Measurements from ENCODE around the gene PCP2.

Gene PCP2

GRCh38 chr19:7643031-7643415, 9.5 kb upstream of the PCP2 start:
- no peak overlapping the region for H3K4me3 ChIP-seq (ENCODE audit: low read depth, low read length)
- TF ChIP-seq, protein P1, sequence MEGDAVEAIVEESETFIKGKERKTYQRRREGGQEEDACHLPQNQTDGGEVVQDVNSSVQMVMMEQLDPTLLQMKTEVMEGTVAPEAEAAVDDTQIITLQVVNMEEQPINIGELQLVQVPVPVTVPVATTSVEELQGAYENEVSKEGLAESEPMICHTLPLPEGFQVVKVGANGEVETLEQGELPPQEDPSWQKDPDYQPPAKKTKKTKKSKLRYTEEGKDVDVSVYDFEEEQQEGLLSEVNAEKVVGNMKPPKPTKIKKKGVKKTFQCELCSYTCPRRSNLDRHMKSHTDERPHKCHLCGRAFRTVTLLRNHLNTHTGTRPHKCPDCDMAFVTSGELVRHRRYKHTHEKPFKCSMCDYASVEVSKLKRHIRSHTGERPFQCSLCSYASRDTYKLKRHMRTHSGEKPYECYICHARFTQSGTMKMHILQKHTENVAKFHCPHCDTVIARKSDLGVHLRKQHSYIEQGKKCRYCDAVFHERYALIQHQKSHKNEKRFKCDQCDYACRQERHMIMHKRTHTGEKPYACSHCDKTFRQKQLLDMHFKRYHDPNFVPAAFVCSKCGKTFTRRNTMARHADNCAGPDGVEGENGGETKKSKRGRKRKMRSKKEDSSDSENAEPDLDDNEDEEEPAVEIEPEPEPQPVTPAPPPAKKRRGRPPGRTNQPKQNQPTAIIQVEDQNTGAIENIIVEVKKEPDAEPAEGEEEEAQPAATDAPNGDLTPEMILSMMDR (IDR thresholded peaks at IDR 0.05; ENCODE audit: control insufficient read depth, extremely low read depth, insufficient read depth), result no peak
- DNase-seq (ENCODE audit: low read depth), result no peak

- no peak overlapping the region for H3K4me3 ChIP-seq (ENCODE audit: low read depth, low read length)
- DNase-seq (ENCODE audit: low read depth), result no peak
- TF ChIP-seq, protein P1 (IDR thresholded peaks at IDR 0.05; ENCODE audit: control insufficient read depth, extremely low read depth, insufficient read depth), result no peak
Observed at GRCh38 chr19:7642295-7643030, 8.9 kb upstream of the PCP2 start.

DNA sequence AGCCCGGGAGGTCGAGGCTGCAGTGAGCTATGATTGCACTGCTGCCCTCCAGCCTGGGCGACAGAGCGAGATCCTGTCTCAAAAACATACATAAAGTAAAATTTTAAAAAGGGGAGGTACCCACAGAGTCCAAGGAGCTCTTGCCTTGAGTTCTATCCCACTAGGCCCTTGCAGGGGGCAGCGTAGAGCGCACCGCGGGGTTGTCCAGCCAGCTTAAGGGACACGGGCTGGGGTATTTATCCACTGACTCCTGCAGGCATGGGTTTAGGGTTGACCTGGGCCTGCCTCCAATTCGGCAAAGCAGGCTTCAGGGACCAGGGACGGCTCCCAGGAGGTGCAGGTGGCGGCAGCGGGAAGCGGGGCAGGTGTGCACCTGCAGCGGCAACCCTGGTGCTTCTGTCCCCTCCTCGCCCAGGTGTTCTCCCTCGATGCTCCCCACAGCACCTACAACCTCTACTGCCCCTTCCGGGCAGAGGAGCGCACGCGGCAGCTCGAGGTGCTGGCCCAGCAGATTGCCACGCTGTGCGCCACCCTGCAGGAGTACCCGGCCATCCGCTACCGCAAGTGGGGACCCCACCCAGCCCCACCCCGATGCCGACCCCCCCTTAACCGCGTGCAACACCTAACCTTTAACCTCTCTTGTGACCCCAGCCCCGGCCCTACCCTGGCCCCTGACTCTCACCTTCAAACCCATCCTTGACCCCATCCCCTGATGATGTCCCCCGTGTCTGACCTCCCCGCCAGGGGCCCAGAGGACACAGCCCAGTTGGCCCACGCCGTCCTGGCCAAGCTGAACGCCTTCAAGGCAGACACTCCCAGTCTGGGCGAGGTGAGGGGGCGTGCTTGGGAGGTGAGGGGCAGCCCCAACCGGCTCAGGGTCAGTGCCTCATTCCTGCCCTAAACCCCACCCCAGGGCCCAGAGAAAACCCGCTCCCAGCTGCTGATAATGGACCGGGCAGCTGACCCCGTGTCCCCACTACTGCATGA, 8.1 kb upstream of the PCP2 start:
- TF ChIP-seq, protein P1 (IDR thresholded peaks at IDR 0.05; ENCODE audit: control insufficient read depth, extremely low read depth, insufficient read depth), result no peak
- DNase-seq (ENCODE audit: low read depth), result no peak
- H3K4me3 ChIP-seq (ENCODE audit: low read depth, low read length), result no peak overlapping the region

- no peak overlapping the region for H3K4me3 ChIP-seq (ENCODE audit: low read depth, low read length)
- TF ChIP-seq, protein P1 (IDR thresholded peaks at IDR 0.05; ENCODE audit: control insufficient read depth, extremely low read depth, insufficient read depth), result no peak
- DNase-seq (ENCODE audit: low read depth), result no peak
Observed at GRCh38 chr19:7640803-7641202, 7.3 kb upstream of the PCP2 start.

DNA sequence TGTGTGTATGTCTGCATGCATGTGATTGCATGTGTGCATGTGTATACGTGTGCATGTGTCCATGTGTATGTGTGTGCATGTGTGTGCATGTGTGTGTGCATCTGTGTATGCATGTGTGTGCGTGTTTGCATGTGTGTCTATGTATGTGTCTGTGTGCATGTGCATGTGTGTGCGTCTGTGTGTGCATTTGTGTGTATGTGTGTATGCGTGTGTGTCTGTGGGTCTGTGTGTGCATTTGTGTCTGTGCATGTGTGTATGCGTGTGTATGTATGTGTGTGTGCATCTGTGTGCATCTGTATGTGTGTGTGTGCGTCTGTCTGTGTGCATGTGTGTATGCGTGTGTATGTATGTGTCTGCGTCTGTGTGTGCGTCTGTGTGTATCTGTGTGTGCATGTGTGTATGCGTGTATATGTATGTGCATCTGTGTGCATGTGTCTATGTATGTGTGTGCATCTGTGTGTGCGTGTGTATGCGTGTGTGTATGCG, 6.4 kb upstream of the PCP2 start:
- H3K4me3 ChIP-seq (ENCODE audit: low read depth, low read length), result no peak overlapping the region
- TF ChIP-seq, protein P1 (IDR thresholded peaks at IDR 0.05; ENCODE audit: control insufficient read depth, extremely low read depth, insufficient read depth), result no peak

GRCh38 chr19:7638802-7639465, 5.4 kb upstream of the PCP2 start:
- no peak overlapping the region for H3K4me3 ChIP-seq (ENCODE audit: low read depth, low read length)
- TF ChIP-seq, protein P1 (IDR thresholded peaks at IDR 0.05; ENCODE audit: control insufficient read depth, extremely low read depth, insufficient read depth), result no peak
- no peak for DNase-seq (ENCODE audit: low read depth)

More for the DNA sequence above, 6.4 kb upstream of the PCP2 start:
- no peak for DNase-seq (ENCODE audit: low read depth)

All from LNCaP clone FGC (cell line).